Loucy (cell line): Measurements from ENCODE around the gene MACROD1.

ENCODE experiments used
- H2AFZ ChIP-seq: fragments of 200-600 bp; sonication (generic); 2 replicates; pipeline ENCODE4 v1.6.0; 2016; ENCODE audit warnings: antibody characterized with exemption, mild to moderate bottlenecking, low read length, moderate library complexity
- H3F3A ChIP-seq: fragments of 200-600 bp; 2 replicates; pipeline ENCODE4 v1.6.0; 2016; ENCODE audit warnings: antibody characterized with exemption, low read depth, mild to moderate bottlenecking
- H3K27me3 ChIP-seq: fragments of 200-600 bp; sonication (generic); 2 replicates; pipeline ENCODE4 v1.6.1; 2014; ENCODE audit warnings: low read length, mild to moderate bottlenecking; ENCODE audit not compliant: insufficient read depth, poor library complexity, severe bottlenecking
- H3K36me3 ChIP-seq: fragments of 200-600 bp; sonication (generic); 2 replicates; pipeline ENCODE4 v1.6.1; 2016; ENCODE audit warnings: low read length; ENCODE audit not compliant: insufficient read depth
- H3K4me1 ChIP-seq: fragments of 200-600 bp; sonication (generic); 2 replicates; pipeline ENCODE4 v1.5.1; 2014; ENCODE audit warnings: low read length, mild to moderate bottlenecking; ENCODE audit not compliant: insufficient read depth, poor library complexity, severe bottlenecking
- H3K4me2 ChIP-seq: fragments of 200-600 bp; sonication (generic); 2 replicates; pipeline ENCODE4 v1.6.0; 2014; ENCODE audit warnings: antibody characterized with exemption, low read length, low read depth, mild to moderate bottlenecking; ENCODE audit not compliant: poor library complexity, severe bottlenecking
- H3K4me3 ChIP-seq: fragments of 200-600 bp; sonication (generic); 2 replicates; pipeline ENCODE4 v1.5.1; 2014; ENCODE audit warnings: low read length, mild to moderate bottlenecking, mixed read lengths; ENCODE audit not compliant: poor library complexity, severe bottlenecking
- H3K79me2 ChIP-seq: fragments of 200-600 bp; sonication (generic); 2 replicates; pipeline ENCODE4 v1.6.1; 2014; ENCODE audit warnings: low read length; ENCODE audit not compliant: insufficient read depth
- H3K9ac ChIP-seq: fragments of 200-600 bp; sonication (generic); 2 replicates; pipeline ENCODE4 v1.6.0; 2014; ENCODE audit warnings: mild to moderate bottlenecking, low read depth, low read length, moderate library complexity; ENCODE audit not compliant: poor library complexity, severe bottlenecking
- H3K9me2 ChIP-seq: fragments of 200-600 bp; sonication (generic); replicated peaks from 2 replicates; pipeline ENCODE4 v1.6.1; 2016; ENCODE audit warnings: low read depth, low read length, mixed read lengths
- H3K9me3 ChIP-seq: fragments of 200-600 bp; sonication (generic); 2 replicates; pipeline ENCODE4 v1.6.1; 2014; ENCODE audit warnings: mild to moderate bottlenecking, antibody characterized with exemption, low read length, low read depth; ENCODE audit not compliant: insufficient read depth
- H4K20me1 ChIP-seq: fragments of 200-600 bp; sonication (generic); 2 replicates; pipeline ENCODE4 v1.6.0; 2014; ENCODE audit warnings: antibody characterized with exemption, low read length, mild to moderate bottlenecking; ENCODE audit not compliant: insufficient read depth, poor library complexity, severe bottlenecking
- CTCF ChIP-seq: fragments of 200-600 bp; sonication (generic); conservative IDR thresholded peaks from 2 replicates; pipeline ENCODE4 v1.5.1; 2014; ENCODE audit warnings: mild to moderate bottlenecking, antibody characterized with exemption, low read length
- EZH2phosphoT487 ChIP-seq: fragments of 200-600 bp; IDR thresholded peaks from 2 replicates; pipeline ENCODE4 v1.6.1; 2018; ENCODE audit warnings: antibody characterized with exemption, mild to moderate bottlenecking, moderate library complexity, borderline replicate concordance

The MACROD1 gene

GRCh38 chr11:64008283-64008913 is 157.5 kb downstream of the MACROD1 start:
- H2AFZ ChIP-seq = no peak overlapping the region
- H3K9ac ChIP-seq = no peak overlapping the region
- no peak overlapping the region for H3K4me2 ChIP-seq
- no peaks in the 10 kb centered on the region for H3K9me2 ChIP-seq
- H3K79me2 ChIP-seq = no peaks in the 10 kb centered on the region
- no peaks in the 10 kb centered on the region for H3K4me1 ChIP-seq
- no peaks in the 10 kb centered on the region for H3K36me3 ChIP-seq
- no peaks in the 10 kb centered on the region for H3K27me3 ChIP-seq
- H4K20me1 ChIP-seq = peaks cover 6% of the 10 kb centered on the region
- H3K4me3 ChIP-seq = no peak overlapping the region
- H3K9me3 ChIP-seq = no peaks in the 10 kb centered on the region
- TF ChIP-seq CTCF = no peak
- TF ChIP-seq EZH2phosphoT487 = no peak
- H3F3A ChIP-seq = no peaks in the 10 kb centered on the region

GRCh38 chr11:64007629-64008282 is 158.2 kb downstream of the MACROD1 start:
- Histone ChIP-seq H3K4me1 (no peaks in the 10 kb centered on the region), H4K20me1 (peaks cover 6% of the 10 kb centered on the region), H3K79me2 (no peaks in the 10 kb centered on the region), H3K9ac (no peak overlapping the region), H2AFZ (no peak overlapping the region), H3F3A (no peaks in the 10 kb centered on the region), H3K4me3 (no peak overlapping the region), H3K9me2 (no peaks in the 10 kb centered on the region), H3K27me3 (no peaks in the 10 kb centered on the region), H3K9me3 (no peaks in the 10 kb centered on the region), H3K36me3 (no peaks in the 10 kb centered on the region), H3K4me2 (no peak overlapping the region)
- TF ChIP-seq EZH2phosphoT487 (no peak), CTCF (no peak)

DNA sequence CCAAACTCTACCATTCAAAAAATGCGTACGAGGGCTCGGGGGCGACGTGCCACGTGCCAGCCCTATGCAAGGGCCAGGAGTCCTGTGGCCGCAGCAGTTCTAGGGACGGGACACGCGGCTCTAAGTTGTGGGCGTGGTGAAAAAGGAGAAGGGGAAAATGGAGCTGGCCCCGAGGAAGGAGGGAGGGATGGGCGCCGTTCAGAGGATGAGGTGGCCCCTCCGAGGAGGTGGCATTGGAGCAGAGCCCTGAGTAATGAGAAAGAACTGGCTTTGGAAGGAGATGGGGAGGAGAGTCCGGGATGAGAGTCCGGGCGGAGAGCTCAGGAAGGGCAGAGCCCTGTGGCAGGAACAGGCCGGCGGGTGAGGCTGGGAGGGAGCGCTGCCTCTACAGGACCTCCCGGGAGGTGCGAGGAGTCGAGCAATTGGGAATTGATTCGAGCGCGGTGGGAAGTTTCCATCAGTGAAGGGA is 158.7 kb downstream of the MACROD1 start:
- no peaks in the 10 kb centered on the region for H3K9me3 ChIP-seq
- H3K27me3 ChIP-seq = no peaks in the 10 kb centered on the region
- TF ChIP-seq EZH2phosphoT487 = no peak
- no peak for TF ChIP-seq CTCF
- no peaks in the 10 kb centered on the region for H3K4me1 ChIP-seq
- no peaks in the 10 kb centered on the region for H3K36me3 ChIP-seq
- H3K4me2 ChIP-seq = no peak overlapping the region
- no peaks in the 10 kb centered on the region for H3K9me2 ChIP-seq
- H2AFZ ChIP-seq = no peak overlapping the region
- H3K4me3 ChIP-seq = no peak overlapping the region
- no peaks in the 10 kb centered on the region for H3F3A ChIP-seq
- peaks cover 6% of the 10 kb centered on the region for H4K20me1 ChIP-seq
- no peak overlapping the region for H3K9ac ChIP-seq
- H3K79me2 ChIP-seq = no peaks in the 10 kb centered on the region
